Chondrocyte (in vitro differentiated cells): ENCODE results near the gene KCNA2. TPM values are rescaled to one million over a fixed set of nuclear protein-coding genes. Genes with fewer than 3 reads are reported as not detected.

Experiments
- DNase-seq: peaks from one replicate; pipeline ENCODE4 v3.0.0; 2021; ENCODE audit warnings: mixed read lengths, low spot score
- H3K27ac Mint-ChIP-seq: one replicate; pipeline ENCODE4 v1.8.0; 2021; ENCODE audit warnings: mild to moderate bottlenecking, moderate library complexity, mixed read lengths; ENCODE audit not compliant: unreplicated experiment
- H3K27me3 Mint-ChIP-seq: 2 replicates; pipeline ENCODE4 v1.8.0; 2021; ENCODE audit warnings: low read depth, mixed read lengths
- H3K36me3 Mint-ChIP-seq: 2 replicates; pipeline ENCODE4 v1.8.0; 2021; ENCODE audit warnings: low read depth, mixed read lengths
- H3K4me1 Mint-ChIP-seq: 2 replicates; pipeline ENCODE4 v1.8.0; 2021; ENCODE audit warnings: low read depth, mild to moderate bottlenecking, mixed read lengths
- H3K4me3 Mint-ChIP-seq: one replicate; pipeline ENCODE4 v1.8.0; 2021; ENCODE audit warnings: mild to moderate bottlenecking, moderate library complexity, mixed read lengths; ENCODE audit not compliant: unreplicated experiment
- H3K9me3 Mint-ChIP-seq: 2 replicates; pipeline ENCODE4 v1.8.0; 2021; ENCODE audit warnings: low read depth, mixed read lengths
- CTCF ChIP-seq: fragments of 200-600 bp; sonication (generic); IDR thresholded peaks from 2 replicates; pipeline ENCODE4 v1.5.0; 2021; ENCODE audit warnings: antibody characterized with exemption, mild to moderate bottlenecking, moderate library complexity
- total RNA-seq: library from RNA; stranded (reverse); gene quantifications from 3 replicates; pipeline ENCODE4 v1.2.1, GENCODE V29; 2021

The KCNA2 gene
- total RNA-seq, 1 donor from 2014 or later, result 0.17 TPM

GRCh38 chr1:110626889-110627288 lies 20.7 kb upstream of the KCNA2 start:
- no peak for DNase-seq
- peaks cover 10% of the 10 kb centered on the region for H3K9me3 Mint-ChIP-seq
- no peak overlapping the region for H3K27ac Mint-ChIP-seq
- H3K27me3 Mint-ChIP-seq, result peaks cover 22% of the 10 kb centered on the region
- H3K36me3 Mint-ChIP-seq, result no peaks in the 10 kb centered on the region
- TF ChIP-seq CTCF, result no peak
- H3K4me3 Mint-ChIP-seq, result no peak overlapping the region
- H3K4me1 Mint-ChIP-seq, result no peaks in the 10 kb centered on the region

GRCh38 chr1:110620686-110621085 lies 14.5 kb upstream of the KCNA2 start:
- peaks cover 10% of the 10 kb centered on the region for H3K9me3 Mint-ChIP-seq
- DNase-seq, result no peak
- TF ChIP-seq CTCF, result no peak
- no peak overlapping the region for H3K27ac Mint-ChIP-seq
- peaks cover 58% of the 10 kb centered on the region for H3K27me3 Mint-ChIP-seq
- peaks cover 6% of the 10 kb centered on the region for H3K4me1 Mint-ChIP-seq
- no peaks in the 10 kb centered on the region for H3K36me3 Mint-ChIP-seq
- H3K4me3 Mint-ChIP-seq, result no peak overlapping the region

DNA sequence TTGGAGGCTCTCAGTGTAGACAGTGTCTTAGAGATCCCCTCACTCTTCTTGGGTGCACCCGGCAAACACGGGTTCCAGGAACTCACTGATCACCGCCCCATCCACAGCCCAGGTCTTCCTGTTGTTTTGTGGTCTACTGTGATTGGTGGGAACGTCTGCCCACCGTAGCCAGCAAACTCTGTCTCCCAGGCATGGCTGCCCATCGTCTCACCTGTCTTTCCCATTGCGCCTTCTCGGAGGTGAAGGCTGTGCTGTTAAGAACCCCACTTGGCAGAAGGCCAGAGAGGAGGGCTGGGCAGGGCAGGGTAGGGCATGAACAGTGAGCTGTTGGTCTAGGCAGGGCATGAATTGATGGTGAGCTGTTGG lies 14.1 kb upstream of the KCNA2 start:
- Mint-ChIP-seq H3K4me3 (no peak overlapping the region), H3K9me3 (peaks cover 10% of the 10 kb centered on the region), H3K27me3 (peaks cover 61% of the 10 kb centered on the region), H3K36me3 (no peaks in the 10 kb centered on the region), H3K27ac (no peak overlapping the region), H3K4me1 (peaks cover 6% of the 10 kb centered on the region)
- no peak for DNase-seq
- TF ChIP-seq CTCF, result no peak

- TF ChIP-seq CTCF, result peak; percentile 90
- Mint-ChIP-seq H3K4me3 (no peak overlapping the region), H3K9me3 (peaks cover 10% of the 10 kb centered on the region), H3K4me1 (peaks cover 6% of the 10 kb centered on the region), H3K27me3 (peaks cover 63% of the 10 kb centered on the region), H3K27ac (no peak overlapping the region), H3K36me3 (no peaks in the 10 kb centered on the region)
- no peak for DNase-seq
Measured at GRCh38 chr1:110619412-110620249, 13.5 kb upstream of the KCNA2 start.

DNA sequence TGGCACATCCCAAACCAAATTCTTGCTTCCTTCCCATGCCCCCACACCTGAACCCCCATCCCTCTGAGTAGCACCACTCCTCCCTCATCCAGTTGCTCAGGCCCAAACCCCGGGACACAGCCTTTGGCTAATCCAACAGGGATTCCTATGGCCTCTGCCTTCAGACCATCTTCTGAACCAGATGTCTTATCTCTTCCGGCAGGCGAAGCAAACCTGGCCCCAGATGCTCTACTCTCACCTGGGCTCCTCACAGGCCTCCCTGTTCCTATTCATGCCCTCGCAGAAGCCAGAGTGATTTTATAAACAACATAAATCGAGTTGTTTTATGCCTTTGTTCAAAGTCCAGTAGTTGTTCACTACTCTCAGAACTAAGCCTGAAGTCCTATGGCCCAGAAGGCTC lies 12.5 kb upstream of the KCNA2 start:
- H3K4me1 Mint-ChIP-seq, result peaks cover 6% of the 10 kb centered on the region
- H3K4me3 Mint-ChIP-seq, result no peak overlapping the region
- H3K27ac Mint-ChIP-seq, result no peak overlapping the region
- H3K36me3 Mint-ChIP-seq, result no peaks in the 10 kb centered on the region
- DNase-seq, result no peak
- peaks cover 8% of the 10 kb centered on the region for H3K9me3 Mint-ChIP-seq
- peaks cover 66% of the 10 kb centered on the region for H3K27me3 Mint-ChIP-seq
- no peak for TF ChIP-seq CTCF
